Epithelial cell of proximal tubule (primary cell): ENCODE data around the gene SASH3. TPM values are rescaled to one million over a fixed set of nuclear protein-coding genes. Genes with fewer than 3 reads are reported as not detected.

Source experiments
- DNase-seq: peaks from one replicate; pipeline ENCODE4 v3.0.0-alpha.2; 2011; ENCODE audit warnings: low read depth
- H3K4me3 ChIP-seq: 2 replicates; pipeline ENCODE4 v1.5.1; 2011; ENCODE audit warnings: low read depth, mild to moderate bottlenecking, low read length
- CTCF ChIP-seq: conservative IDR thresholded peaks from 2 replicates; pipeline ENCODE4 v1.5.1; 2012; ENCODE audit warnings: low read depth, mild to moderate bottlenecking, low read length
- total RNA-seq: library from RNA; depleted of rRNA; stranded (reverse); fragments of >200 nt; gene quantifications from 2 replicates; pipeline ENCODE4 v1.2.3, GENCODE V29; 2015

SASH3 gene
- total RNA-seq, 1 donor from 2014 or later, result not detected

GRCh38 chrX:129780441-129781105 lies 824 bp downstream of the SASH3 start:
- H3K4me3 ChIP-seq, result no peak overlapping the region
- TF ChIP-seq CTCF, result no peak
- no peak for DNase-seq

- DNase-seq, result no peak
- no peak for TF ChIP-seq CTCF
- H3K4me3 ChIP-seq, result no peak overlapping the region
These were observed 1.5 kb downstream of the SASH3 start for GRCh38 chrX:129781134-129781672.

- TF ChIP-seq CTCF, result no peak
- no peak overlapping the region for H3K4me3 ChIP-seq
- no peak for DNase-seq
These were observed 2.1 kb downstream of the SASH3 start for GRCh38 chrX:129781680-129782495.

- no peak for DNase-seq
- TF ChIP-seq CTCF, result no peak
- no peak overlapping the region for H3K4me3 ChIP-seq
These were observed 3.0 kb downstream of the SASH3 start for GRCh38 chrX:129782706-129783105.

- no peak for TF ChIP-seq CTCF
- H3K4me3 ChIP-seq, result no peak overlapping the region
- no peak for DNase-seq
These were observed 3.6 kb downstream of the SASH3 start for GRCh38 chrX:129783291-129783713.

GRCh38 chrX:129784371-129784770 lies 4.6 kb downstream of the SASH3 start:
- no peak for TF ChIP-seq CTCF
- no peak overlapping the region for H3K4me3 ChIP-seq
- DNase-seq, result no peak
